ENCODE data around the gene SMO.
A peak's percentile ranks its signal among the peaks of the same experiment; 100 is the strongest.

The SMO gene

DNA sequence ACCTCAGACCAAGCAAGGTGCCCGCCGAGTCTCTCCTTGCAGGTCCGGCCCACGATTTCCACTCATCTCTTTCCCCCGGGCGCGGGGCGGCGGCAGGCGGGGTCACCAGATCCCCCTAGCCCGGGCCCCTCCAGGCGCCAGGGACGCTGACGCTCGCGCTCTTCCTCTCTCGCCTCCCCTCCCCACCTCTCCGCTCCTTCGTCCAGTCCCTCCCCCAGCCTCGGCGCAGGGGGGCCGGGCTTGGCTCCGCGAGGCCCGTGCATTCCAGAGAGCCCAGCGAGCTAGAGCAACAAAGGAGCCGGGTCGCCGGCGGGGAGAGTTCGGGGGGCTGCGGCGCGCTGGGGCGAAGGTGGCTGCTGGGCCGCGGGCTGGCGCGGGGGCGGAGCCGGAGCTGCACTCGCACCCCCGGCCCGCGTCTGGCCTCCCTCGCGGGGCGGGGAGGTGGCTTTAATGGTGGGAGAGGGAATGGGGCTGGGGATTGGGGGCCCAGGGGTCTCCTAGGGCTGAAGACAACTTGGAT, at the start of gene SMO:
Gene SMO, plus strand, starts transcription at position 262 of the 520 bp plus-strand sequence. CDS start 519 bp downstream, outside the sequence.
- no peak for DNase-seq

DNA sequence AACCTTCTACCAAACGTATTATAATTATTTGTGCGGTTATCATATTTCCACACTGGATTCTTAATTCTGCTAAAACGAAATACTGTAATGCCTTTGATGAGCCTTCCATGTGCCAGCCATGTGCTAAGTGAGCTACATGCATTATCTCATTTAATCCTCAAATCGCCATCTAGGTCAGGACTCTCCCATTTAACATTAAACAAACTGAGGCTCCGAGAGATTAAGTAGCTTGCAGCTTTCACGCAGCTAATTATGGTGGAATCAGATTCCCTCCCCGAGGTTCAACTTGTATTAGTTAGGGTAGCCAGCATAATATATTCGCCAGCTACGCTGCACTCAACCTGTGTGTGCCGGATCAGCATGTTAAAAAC, 44.7 kb upstream of the SMO start:
- no peak for DNase-seq

DNA sequence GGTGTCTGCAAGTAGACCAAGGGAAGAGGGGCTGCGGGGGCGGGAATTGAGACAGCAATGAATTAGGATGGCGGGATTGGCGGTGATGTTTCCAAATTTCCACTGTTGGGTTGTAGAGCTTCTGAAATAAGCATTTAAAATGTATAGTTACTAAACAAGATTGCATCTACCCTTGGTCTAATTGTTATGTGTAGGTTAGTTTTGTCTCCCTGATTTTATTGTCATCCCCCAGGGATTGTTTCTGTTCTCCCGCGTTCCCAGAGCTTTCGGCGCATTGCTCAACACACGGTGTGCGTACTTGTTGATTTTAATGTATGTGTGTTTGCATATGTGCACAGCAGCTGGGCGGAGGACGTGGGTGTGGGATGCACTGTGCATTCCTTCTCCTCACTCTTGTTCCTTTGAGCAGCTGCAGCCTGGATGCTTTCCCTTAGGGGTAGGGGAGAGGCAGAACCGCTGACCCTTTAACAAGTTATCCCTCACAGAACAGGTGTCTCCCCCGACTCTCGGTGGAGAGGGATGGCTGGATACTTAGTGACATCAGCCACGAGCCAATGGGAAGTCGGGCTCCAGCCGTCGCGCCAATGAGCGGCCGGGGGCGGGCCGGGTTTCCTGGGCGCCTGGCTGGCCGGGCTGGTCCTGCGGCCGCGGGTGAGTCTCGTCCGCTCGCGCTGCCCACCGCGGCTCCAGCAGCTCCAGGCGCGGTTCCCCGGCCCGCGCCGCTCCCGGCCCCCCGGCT, 44.2 kb upstream of the SMO start, which contains the start of gene TSPAN33:
Gene TSPAN33, plus strand, starts transcription at position 613 of the 739 bp plus-strand sequence. CDS start 274 bp downstream, outside the sequence.
- peak; percentile 6 for DNase-seq

DNA sequence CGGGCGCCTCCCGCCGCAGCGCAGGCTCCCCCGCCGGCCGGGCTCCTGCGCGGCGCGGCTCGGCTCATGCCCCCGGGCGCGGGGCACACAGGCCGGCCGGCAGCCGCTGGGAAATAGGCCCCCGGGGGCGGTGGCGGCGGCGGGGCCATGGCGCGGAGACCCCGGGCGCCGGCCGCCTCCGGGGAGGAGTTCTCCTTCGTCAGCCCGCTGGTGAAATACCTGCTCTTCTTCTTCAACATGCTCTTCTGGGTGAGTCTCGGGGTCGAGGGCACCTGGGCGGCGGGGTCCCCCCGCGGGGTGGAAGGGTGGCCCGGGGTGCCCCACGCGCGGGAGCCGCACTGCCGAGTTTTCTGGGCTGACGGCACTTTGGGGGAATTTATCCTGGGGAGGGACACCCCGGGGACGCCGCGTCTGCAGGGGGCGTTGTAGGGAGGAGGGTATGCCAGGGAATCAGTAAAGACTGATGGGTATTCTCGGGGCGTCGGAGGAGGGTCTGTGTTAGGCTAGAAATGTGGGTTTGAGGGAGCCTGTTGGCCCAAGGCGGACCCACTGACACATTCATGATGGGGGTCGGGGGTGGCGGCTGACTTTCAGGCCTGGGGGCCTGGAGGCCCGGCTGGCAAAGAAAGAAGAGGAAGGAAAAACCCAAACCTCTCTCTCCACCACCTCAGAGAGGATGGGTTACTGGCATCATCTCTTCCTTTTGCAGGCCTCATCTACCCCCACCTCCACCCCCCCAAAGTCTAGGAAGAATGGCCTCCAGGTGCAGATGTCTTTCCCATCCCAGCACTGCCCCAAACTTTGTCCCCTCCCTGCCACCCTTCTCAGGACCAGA, 43.4 kb upstream of the SMO start:
- no peak for DNase-seq

DNA sequence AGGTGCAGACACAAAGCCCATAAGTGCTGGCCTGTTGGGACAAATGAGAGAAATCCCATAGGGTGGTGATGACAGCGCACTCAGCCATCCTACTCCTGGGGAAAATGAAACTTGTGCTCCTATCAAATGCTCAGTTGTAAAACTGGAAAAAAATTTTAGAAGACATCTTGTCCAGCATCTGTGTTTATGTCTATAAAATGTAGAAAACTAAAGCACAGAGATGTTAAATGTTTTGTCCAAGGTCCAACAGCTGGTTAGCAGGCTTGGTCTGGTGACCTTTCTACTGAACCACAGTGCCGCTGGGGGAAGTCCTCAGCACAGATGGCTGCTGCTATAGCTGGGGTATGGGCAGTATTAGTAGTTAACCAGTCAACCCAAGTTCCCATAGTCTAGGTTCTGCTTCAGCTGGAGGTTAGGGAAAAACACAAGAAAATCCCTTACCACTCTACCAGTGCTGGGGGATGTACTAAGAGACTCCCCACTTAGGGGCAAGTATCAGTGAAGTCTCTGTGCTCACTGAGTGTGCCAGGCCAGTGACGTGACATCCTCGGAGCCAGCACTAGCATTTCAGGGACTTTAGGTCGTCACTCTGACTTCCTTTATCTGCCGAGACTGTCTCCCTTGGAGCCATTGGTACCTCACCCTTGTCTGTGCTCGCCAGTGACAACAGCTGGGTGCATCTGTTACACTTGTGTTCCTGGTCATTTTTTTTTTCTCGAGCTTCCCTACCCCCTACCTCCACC, 42.0 kb upstream of the SMO start:
- no peak for DNase-seq

DNA sequence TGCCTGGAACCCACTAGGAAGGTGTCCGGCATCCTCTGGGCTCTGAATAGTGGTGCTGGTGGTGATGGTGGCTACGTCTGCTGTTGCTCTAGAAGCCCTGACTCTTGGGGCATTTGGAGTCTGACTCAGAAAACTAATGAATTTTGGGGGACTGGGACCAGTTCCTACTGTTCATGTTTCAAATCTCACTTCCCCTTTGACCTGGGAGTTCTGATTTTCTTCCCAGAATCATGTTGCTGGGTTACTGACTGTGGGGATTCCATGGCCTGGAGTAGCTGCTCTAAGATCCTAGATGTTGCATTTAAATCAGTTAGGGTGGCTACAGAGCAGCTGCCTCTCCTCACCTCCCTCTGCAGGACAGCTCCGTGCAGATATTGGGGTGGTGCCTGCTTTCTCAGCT, 40.7 kb upstream of the SMO start:
- DNase-seq, result no peak

DNA sequence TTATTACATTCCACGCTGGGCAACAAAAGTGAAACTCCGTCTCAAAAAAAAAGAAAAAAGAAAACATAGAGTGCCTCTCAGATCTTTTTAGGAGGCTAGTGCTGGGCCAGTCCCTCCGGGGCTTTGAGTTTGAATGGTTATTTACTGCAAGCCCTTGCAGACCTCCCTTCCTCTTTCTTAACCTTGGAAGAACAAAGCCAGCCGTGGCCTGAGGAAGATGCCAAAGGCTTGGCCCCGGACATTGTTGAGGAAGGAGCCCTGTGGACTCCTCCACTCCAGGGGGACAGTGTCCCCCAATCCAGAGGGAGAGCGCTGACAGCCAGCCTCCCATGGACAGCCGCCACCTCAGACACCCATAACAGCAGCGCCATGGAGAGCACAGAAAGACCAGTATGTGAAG, 38.9 kb upstream of the SMO start:
- no peak for DNase-seq

DNA sequence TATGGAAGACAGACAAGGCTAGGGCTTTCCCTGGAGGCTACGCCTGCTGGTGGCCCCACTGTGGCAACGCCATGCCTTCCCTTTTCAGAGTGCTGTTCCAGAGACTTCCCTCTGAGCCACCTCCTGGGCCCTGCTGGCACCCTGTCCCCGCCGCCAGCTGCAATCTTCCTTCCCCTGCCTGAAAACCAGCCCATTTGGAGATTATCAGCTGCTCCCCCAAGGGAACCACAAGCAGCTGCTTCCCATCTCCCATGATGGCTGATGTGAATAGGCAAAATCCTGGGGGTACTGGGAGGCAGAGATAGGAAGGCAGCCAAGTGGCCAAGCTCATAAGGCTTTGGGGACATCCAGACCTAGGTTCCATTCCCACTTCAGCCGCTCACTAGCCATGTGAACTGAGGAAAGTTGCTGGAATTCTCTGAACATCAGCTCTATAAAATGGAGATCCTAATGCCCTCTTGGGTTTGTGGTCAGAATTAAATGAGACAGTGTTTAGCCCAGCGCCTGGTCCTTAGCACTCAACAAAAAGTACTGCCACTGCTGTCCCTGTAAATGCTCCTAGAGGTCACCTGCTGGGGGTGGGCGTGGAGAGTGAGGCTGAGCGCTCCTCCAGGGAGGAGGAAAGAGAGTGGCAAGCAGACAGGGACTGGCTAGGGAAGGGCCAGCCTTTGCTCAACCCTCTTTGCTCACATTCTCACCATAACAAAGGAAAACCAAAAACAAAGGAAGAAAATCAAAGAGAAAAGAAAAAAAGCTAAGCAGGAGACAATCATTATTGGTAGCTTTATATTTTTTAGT, 38.0 kb upstream of the SMO start:
- no peak for DNase-seq

DNA sequence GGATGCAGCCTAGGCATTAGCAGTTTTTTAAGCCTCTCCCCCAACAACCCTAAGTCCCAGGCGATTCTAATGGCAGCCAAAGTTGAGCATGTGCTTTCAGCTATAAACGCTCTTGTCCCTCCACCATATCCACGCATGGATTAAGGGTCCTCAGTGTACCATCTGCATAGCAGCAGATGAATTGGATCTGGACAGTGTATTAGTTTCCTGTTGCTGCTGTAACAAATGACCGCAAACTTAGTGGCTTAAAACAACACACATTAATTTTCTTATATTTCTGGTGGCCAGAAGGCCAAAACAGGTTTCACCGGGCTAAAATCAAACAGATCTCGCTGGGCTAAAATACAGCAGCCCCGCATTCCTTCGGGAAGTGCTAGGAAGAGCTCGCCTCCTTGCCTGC, 30.8 kb upstream of the SMO start:
- DNase-seq, result no peak

DNA sequence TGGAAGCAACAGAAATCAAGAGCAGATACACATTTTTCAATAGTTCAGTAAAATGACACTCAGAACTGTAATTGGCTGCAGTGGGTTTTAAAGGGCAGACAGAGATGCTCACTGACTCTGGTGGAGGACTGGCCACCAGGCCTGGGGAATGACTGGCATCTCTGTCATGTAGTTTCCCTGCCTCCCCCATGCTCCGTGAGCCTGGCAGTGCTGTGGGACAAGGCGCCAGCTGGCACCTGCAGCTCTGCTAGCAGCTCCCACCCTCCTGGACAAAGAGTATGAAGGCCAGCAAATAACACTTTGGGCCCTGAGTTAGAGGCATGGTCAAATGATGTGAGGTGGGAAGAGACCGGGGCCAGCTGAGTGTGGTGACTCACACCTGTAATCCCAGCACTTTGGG, 28.9 kb upstream of the SMO start:
- DNase-seq, result no peak

DNA sequence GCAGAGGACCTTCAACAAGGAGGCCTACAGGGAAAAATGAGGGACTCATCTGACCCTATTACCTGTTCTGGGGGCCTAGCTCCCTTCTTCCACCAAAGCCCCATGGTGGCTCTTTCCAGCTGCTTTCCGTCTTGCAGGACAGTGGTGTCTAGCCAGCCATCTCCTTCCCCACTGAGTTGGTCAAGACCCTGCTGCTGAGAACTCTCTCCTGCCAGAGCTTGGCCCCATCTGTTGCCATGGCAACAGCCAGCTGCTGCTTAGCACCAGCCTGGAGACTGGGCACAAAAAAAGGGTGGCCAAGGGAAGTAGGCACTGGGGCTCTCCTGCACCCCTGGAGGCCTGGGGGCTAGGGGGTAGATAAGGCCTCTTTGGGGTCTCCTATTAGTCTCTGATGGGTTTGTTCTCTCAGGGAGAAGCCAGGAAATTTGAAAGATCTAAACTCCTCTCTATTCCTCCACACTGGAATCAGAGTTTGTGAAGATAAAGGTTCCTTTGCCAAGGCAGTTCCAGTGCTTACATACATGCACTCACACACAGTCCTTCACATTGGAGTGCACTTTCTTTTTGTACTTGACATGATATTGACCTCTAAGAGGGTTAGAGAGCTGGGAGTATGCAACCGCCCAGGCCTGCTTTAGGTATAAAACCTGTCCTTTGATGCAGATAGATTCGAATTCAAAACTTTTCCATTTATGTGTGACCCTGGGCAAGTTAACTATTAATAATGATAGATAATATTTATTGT, 28.1 kb upstream of the SMO start:
- no peak for DNase-seq

DNA sequence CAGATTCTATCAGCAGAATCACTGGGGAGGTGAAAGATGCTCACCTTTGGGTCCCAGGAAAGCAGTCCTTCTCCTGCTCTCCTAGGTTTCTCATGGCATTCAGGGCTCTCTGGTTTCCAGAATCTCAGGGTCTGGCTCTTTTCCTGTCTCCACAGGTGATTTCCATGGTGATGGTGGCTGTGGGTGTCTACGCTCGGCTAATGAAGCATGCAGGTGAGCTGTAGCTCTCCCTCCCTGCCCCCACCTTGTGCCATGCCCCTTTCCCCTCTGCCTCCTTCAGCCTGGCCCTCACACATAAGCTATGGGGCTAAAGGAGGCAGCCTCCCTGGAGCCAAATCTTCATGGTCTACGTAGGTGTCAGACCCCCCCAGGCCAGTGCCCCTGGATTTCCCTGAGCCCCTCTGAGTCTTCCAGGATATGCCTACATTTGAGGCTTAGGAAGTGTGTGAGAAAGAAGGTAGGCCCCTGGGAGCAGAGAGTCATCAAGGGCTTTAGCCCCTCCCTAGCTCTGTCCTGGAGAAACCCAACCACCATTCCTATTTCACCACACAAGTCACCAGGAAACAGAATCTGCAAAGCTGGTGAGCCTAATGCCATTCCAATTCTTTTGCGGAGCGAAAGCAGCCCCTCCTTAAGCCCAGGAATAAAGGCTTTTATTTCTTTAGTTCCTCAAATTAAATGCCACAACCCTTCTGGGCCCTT, 26.8 kb upstream of the SMO start:
- DNase-seq, result no peak

DNA sequence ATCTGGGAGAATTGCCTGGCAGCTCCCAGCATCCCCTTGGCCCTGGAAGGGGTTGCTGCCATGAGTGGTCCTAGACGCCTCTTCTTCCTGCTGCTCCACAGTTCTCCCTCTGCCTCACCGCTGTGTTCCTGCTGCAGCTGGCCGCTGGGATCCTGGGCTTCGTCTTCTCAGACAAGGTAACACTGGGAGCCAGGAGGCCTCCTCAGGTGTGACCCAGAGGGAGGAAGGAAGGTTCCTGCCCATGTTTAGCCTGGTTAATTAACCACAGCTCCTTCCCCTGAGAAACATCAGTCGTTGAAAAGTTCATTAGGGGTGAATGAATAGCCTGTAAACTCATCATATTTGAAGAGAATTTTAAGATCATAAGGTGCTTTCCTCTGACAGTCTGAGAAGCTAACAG, 25.7 kb upstream of the SMO start:
- DNase-seq, result no peak

DNA sequence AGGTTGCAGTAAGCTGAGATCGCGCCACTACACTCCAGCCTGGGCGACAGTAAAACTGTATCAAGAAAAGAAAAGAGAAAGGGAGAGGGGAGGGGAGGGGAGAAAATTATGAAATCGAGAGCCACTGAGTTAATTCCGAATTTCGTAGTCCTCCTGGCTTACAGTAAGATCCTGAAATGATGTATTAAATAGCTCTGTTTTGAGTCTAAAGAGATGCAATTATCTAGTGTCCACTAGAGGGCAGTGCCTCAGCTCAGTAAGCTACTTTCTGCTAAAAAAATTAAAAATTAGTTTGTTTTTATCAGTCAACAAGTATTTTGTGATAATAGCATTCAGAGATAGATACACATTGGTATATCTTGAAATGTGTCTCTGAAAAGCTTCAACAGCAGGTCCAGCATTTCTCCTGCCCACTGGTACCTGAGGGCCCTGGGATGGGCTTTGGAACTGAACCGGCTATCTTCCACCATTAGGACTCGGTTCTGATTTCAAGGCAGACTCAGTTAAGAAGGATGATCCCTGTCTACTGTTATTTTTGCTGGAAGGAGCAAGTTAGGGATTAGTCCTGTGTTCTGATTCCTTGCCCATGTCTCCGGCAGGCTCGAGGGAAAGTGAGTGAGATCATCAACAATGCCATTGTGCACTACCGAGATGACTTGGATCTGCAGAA, 24.4 kb upstream of the SMO start:
- DNase-seq, result no peak

DNA sequence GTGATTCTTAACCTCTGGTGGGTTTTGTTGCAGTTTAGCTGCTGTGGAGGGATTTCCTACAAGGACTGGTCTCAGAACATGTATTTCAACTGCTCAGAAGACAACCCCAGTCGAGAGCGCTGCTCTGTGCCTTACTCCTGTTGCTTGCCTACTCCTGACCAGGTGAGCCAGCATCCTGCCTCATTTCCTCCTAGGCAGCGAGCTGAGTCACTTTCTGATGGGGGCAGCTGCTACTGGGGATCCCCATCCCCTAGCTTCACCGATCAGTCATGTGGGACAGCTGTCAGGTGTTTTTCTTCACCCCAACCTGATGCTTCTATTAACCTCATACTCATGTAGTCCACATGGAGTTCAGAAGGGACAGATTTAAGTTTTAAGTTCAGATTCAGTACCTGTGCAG, 21.7 kb upstream of the SMO start:
- no peak for DNase-seq

DNA sequence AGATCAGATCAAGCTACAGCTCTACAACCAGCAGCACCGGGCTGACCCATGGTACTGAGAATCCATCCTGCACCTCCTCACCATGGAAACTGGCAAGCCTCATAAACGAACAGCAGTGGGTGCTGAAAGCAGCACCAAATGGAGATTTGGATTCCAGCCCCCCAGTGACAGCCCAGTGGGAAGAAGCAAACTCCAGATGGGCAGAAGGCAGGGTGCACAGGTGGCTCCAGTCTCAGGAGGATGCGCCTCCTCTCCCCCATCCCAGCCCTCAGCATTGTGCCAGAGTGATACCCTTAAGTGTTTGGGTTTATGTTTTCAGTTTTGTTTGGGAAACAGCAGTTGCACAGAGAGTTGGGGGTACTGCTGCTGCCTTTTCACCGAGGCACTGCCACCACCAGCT, 20.6 kb upstream of the SMO start:
- no peak for DNase-seq

DNA sequence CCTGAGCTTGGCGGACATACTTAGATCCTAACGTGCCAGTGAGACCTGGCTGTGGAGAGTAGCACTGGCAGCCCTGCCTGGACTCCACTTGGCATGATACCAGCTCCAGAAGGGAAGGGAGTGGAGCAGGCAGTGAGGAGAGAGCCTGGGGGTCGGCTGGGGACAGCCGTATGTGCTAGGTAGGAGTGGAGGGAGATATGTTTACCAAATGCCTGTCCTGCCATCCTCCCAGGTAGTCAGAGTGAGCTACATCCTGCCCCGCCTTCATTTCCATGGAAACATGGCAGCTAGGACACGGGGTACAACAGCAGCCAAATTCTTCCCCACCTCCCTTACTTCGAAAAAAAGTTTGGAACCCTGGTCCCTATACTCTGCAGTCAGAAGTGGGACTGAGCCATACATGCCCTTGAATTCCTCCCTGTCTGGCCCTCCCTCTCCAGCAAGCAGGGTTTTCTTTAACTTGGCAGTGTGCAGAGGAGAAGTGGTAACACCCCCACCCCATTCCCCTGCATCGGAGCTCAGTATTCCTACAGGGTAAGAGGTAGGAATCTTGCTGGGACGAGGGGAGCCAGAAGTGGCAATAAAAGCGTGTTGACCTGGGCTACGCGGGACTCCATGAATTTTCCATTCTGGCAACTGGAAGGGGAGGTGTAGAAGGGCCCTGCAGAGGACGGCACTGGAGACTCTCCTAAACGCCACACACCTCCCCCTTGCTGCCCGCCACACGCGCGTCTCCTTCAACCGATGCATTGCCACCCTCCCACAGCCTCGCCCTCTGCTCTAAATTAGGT, 20.0 kb upstream of the SMO start:
- DNase-seq, result no peak

DNA sequence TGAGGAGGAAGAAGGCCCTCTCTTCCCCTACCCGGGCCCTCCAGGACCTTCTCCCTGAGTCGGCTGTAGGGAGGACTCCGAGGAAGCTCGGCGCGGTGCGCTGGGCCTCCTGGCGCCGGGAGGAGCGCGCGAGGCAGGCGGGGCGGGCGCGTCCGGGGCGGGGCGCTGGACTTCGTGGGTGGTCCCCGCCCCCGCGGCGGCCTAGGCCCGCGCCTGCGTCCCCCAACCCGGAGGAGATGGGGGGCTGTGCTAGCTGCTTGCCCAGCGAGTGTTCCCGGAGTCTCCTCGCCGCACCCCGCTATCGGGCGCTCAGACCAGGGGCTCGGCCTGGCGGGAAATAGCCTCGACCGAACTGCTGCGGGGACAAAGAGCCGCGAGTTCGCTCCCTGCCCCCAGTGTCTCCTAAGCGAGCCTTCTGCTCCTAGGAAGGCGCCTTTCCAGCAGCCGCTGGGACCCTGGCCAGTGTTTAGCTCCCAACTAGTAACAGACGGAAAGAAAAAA, 19.2 kb upstream of the SMO start:
- no peak for DNase-seq

DNA sequence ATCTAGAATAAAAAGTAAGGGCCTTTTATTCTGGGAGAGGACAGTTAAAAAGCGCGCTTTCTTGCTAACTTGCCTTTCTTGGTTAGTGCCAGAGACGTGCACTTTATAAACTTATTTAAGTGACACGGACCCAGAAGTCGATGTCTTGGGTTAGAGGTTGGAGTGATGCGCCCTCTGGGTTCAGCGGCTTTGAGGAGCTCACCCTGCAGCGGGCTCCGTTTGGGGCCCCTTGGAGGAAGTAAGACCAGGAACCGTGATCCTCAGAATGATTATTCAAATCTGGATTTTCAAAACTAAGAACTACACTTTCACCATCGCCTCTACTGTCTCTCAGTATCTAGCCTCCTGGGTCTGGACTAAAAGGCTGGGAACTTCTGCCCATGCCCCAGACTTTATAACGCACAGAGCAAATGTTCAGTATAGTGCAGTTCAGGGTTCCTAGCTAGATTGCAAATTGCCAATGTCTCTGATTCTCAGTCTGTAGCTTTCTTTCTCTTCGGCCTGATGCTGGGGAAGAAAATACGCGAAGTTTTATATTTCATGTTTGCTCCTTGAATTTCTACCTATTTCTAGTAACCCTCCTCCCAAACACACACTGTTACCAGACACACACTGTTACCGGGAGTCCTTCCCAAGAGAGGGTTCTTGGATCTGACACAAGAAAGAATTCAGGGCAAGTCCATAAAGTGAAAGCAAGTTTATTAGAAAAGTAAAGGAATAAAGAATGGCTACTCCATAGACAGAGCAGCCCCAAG, 18.6 kb upstream of the SMO start:
- DNase-seq, result no peak

All from KG1 (cell line).